ENCODE data around the gene IL13RA1. TPM values are rescaled to one million over a fixed set of nuclear protein-coding genes. Genes with fewer than 3 reads are reported as not detected.

IL13RA1 gene
- total RNA-seq (under 1 TPM; 0.59 to 0.60 TPM), polyA plus RNA-seq (not detected)

DNA sequence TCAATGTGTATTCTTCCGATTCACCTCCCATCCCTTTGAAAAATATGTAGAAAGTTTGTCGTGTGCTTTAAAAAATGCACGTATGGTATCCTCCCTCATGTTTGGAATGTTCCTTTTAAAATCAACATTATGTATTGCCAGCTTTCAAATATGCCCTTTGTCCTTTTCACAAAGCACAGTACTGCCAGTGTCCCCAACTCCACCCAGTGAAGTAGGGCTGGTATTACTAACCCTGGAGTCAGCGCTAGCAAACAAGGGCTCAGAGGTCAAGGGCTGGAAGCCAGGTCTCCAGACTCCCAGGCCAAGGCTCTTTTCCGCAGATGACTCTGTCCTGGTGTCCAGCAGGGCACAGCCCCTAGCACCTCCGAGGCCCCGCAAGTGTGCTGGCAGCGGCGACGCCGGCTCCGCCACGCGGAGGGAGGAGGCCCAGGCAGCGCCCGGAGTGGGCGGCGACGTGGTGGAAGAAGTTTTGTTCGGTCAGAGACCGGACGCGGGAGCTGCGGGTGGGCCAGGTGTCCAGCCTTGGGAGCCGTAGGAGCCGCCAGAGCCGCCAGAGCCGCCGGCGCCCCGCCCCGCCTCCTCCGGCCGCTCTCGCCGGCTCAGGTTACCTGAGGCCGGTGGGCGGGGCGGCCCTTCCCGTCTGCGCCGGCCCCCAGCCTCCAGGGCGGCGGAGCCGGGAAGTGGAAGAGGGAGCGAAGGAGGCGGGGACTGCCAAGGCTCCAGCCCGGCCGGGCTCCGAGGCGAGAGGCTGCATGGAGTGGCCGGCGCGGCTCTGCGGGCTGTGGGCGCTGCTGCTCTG, at the start of gene IL13RA1:
IL13RA1 (plus strand) TSS at position 720 of the 799 bp plus-strand sequence; CDS start at position 753, 33 bp downstream.
- Histone ChIP-seq H3K4me1 (ENCODE audit: insufficient read depth, low read length) (peaks cover 4% of the 10 kb centered on the region), H3K27me3 (ENCODE audit: insufficient read depth, low read length, poor library complexity, severe bottlenecking) (peaks cover 6% of the 10 kb centered on the region), H3K9me3 (ENCODE audit: low read length) (no peaks in the 10 kb centered on the region), H3K4me3 (ENCODE audit: low read length) (peak within 1 kb of the TSS; percentile 15), H3K36me3 (ENCODE audit: insufficient read depth, low read length) (no peaks in the 10 kb centered on the region), H3K27ac (ENCODE audit: low read depth, low read length) (no peak within 1 kb of the TSS)
- peak in 2 of 5 donors; percentile 1 to 41 for DNase-seq
- Mint-ChIP-seq H3K4me1 (peaks cover 3 to 11% (median 5%) of the 10 kb centered on the region in 3 donors), H3K36me3 (no peaks in the 10 kb centered on the region), H3K27me3 (peaks cover 17 to 46% of the 10 kb centered on the region in 2 donors), H3K9me3 (no peaks in the 10 kb centered on the region), H3K4me3 (peak within 1 kb of the TSS; percentile 56 to 77 (median 61)), H3K27ac (no peak within 1 kb of the TSS)
- CTCF ChIA-PET = no interaction called here
- POLR2A ChIA-PET = no interaction called here

DNA sequence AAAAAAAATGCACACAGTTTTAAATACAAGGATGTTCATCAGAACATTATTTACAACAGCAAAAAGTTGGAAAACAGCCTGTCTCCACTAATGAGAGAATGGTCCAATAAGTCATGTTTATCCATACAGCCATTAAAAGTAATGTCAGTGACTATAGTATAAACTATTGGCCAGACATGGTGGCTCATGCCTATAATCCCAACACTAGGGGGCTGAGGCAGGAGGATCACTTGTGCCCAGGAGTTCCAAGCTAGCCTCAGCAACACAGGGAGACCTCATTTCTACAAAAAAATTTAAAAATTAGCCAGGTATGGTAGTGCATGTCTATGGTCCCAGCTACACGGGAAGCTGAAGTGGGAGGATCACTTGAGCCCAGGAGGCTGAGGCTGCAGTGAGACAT, 48.1 kb upstream of the IL13RA1 start:
- Histone ChIP-seq H3K4me1 (ENCODE audit: insufficient read depth, low read length) (no peaks in the 10 kb centered on the region), H3K9me3 (ENCODE audit: low read length) (no peaks in the 10 kb centered on the region), H3K27me3 (ENCODE audit: insufficient read depth, low read length, poor library complexity, severe bottlenecking) (no peaks in the 10 kb centered on the region), H3K4me3 (ENCODE audit: low read length) (no peak overlapping the region), H3K27ac (ENCODE audit: low read depth, low read length) (no peak overlapping the region), H3K36me3 (ENCODE audit: insufficient read depth, low read length) (peaks cover 14% of the 10 kb centered on the region)
- no peaks in the 10 kb centered on the region for H3K9me3 Mint-ChIP-seq
- H3K27me3 Mint-ChIP-seq = no peaks in the 10 kb centered on the region
- no peak overlapping the region for H3K4me3 Mint-ChIP-seq
- no peak for DNase-seq
- H3K36me3 Mint-ChIP-seq = peaks cover 0 to 70% (median 2%) of the 10 kb centered on the region in 3 donors
- H3K27ac Mint-ChIP-seq = no peak overlapping the region
- H3K4me1 Mint-ChIP-seq = no peaks in the 10 kb centered on the region
- ChIA-PET CTCF (no interaction called here), POLR2A (no interaction called here)

DNA sequence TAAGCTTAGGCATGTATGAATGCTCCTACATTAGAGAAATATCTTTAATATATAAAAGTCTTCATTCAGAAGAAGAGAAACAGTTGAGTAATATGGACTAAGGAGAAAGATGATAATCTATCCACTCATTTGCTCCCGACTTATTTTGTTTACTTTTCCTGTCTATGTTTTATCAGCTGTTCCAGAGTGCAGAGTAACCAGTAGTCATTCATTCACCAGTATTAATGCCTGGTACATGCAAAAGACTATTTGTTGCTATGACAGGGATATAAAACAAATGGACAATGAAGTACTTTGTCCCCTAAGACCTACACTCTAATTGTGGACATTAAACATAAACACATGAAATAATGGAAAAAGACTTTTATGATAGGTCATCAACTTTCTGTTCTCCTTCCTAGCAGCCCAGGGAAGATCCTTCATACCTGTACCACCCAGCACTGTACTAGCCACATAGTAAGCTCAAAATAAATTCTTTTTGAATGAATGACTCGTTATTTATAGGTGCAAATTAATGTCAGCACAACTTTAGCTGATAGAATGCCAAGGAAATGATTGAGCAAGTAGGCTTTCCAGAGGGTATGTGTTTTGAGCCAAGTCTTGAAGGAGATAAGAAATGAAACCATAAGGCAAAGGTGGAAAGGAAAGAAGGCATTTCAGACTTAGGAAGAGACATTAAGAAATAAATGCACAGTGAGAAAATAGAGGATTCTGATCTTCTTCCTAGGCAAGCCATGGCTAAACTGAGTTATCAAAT, 45.0 kb upstream of the IL13RA1 start:
- peaks cover 10% of the 10 kb centered on the region for H3K36me3 ChIP-seq (ENCODE audit: insufficient read depth, low read length)
- POLR2A ChIA-PET = no interaction called here
- peaks cover 0 to 3% of the 10 kb centered on the region in 2 donors for H3K27me3 Mint-ChIP-seq

DNA sequence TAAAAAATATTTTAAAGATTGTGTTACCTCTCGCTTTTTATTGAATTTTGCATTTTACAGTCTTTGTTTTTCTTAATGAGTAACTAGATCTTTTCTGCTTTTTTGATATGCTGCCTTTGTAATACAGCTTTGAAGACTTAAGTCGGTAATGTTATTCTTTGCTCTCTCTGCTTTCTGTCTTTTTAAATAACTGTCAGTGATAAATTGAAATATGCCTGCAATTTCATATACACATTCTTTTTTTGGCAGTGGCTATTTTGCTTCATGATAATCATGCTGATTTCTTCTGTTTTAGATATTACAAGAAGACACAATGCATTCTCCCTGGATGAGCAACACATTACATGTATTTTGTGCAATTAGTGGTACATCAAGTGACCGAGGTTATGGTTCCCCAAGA, 42.0 kb upstream of the IL13RA1 start:
- H3K4me3 ChIP-seq (ENCODE audit: low read length) = no peak overlapping the region
- Mint-ChIP-seq H3K27ac (peak overlapping the region in 1 of 8 donors; percentile 7), H3K9me3 (peaks cover 0 to 2% (median 0%) of the 10 kb centered on the region in 5 donors), H3K4me1 (peaks cover 0 to 3% (median 0%) of the 10 kb centered on the region in 3 donors), H3K4me3 (no peak overlapping the region), H3K27me3 (peaks cover 0 to 3% of the 10 kb centered on the region in 2 donors), H3K36me3 (peaks cover 0 to 62% (median 2%) of the 10 kb centered on the region in 3 donors)
- H3K27me3 ChIP-seq (ENCODE audit: insufficient read depth, low read length, poor library complexity, severe bottlenecking) = no peaks in the 10 kb centered on the region
- no peak overlapping the region for H3K27ac ChIP-seq (ENCODE audit: low read depth, low read length)
- H3K36me3 ChIP-seq (ENCODE audit: insufficient read depth, low read length) = peaks cover 10% of the 10 kb centered on the region
- CTCF ChIA-PET = no interaction called here
- H3K9me3 ChIP-seq (ENCODE audit: low read length) = no peaks in the 10 kb centered on the region
- H3K4me1 ChIP-seq (ENCODE audit: insufficient read depth, low read length) = no peaks in the 10 kb centered on the region
- no peak for DNase-seq
- POLR2A ChIA-PET = no interaction called here

More for the DNA sequence above, 45.0 kb upstream of the IL13RA1 start:
- CTCF ChIA-PET = no interaction called here
- Histone ChIP-seq H3K4me3 (ENCODE audit: low read length) (no peak overlapping the region), H3K4me1 (ENCODE audit: insufficient read depth, low read length) (no peaks in the 10 kb centered on the region), H3K27ac (ENCODE audit: low read depth, low read length) (no peak overlapping the region), H3K27me3 (ENCODE audit: insufficient read depth, low read length, poor library complexity, severe bottlenecking) (no peaks in the 10 kb centered on the region), H3K9me3 (ENCODE audit: low read length) (no peaks in the 10 kb centered on the region)
- Mint-ChIP-seq H3K4me3 (no peak overlapping the region), H3K36me3 (peaks cover 0 to 68% (median 2%) of the 10 kb centered on the region in 3 donors), H3K27ac (peak overlapping the region in 2 of 8 donors; percentile 0 to 26), H3K4me1 (no peaks in the 10 kb centered on the region), H3K9me3 (no peaks in the 10 kb centered on the region)
- no peak for DNase-seq

DNA sequence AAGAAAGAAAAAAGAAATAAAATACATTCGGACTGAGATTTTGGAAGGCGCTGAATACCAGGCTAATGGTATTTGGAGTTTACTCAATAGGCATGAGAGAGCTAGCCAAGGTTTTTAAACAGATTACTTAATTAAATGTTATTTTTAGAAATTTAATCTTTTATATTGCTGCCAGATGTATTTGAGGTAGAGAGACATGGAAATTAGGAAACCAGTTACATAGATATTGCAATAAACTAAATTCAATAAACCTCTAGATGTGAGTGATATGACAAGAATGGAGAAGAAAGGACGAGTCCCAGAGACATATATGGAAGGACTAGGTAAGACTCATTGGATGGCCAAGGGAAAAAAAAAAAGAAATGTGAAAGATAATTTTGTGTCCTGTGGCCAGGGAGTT, 38.5 kb upstream of the IL13RA1 start:
- no peak overlapping the region for H3K4me3 ChIP-seq (ENCODE audit: low read length)
- Mint-ChIP-seq H3K27ac (peak overlapping the region in 1 of 8 donors; percentile 48), H3K36me3 (peaks cover 0 to 41% (median 2%) of the 10 kb centered on the region in 3 donors), H3K4me3 (no peak overlapping the region), H3K9me3 (peaks cover 0 to 2% (median 0%) of the 10 kb centered on the region in 5 donors), H3K4me1 (peaks cover 0 to 3% (median 0%) of the 10 kb centered on the region in 3 donors), H3K27me3 (peaks cover 0 to 3% of the 10 kb centered on the region in 2 donors)
- H3K36me3 ChIP-seq (ENCODE audit: insufficient read depth, low read length) = peaks cover 6% of the 10 kb centered on the region
- ChIA-PET CTCF (interaction anchor here (1.6 kb wide), 1 partner anchor 16 kb away, joined by 3 read pairs; no protein-coding TSS in a partner anchor), POLR2A (no interaction called here)
- DNase-seq = no peak
- no peak overlapping the region for H3K27ac ChIP-seq (ENCODE audit: low read depth, low read length)
- no peaks in the 10 kb centered on the region for H3K27me3 ChIP-seq (ENCODE audit: insufficient read depth, low read length, poor library complexity, severe bottlenecking)
- no peaks in the 10 kb centered on the region for H3K4me1 ChIP-seq (ENCODE audit: insufficient read depth, low read length)
- H3K9me3 ChIP-seq (ENCODE audit: low read length) = no peaks in the 10 kb centered on the region

DNA sequence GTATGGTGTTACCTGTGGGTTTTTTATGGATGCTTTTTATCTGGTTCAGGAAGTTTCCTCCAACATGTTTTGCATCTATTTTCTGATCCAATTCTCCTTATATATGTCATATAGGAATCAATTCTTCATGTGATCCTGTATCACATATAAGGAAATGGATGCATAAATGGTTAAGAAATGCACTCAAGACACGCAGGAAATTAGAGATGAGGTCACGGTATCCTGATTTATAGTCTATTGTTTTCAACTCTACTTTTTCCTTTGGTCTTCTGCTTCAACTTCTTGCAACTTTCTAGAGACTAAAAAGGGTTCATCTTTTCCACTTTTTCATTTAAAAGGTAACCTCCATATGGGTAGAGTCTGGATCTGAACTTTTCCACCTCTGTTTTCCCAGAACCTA, 33.6 kb upstream of the IL13RA1 start:
- ChIA-PET CTCF (no interaction called here), POLR2A (no interaction called here)
- Histone ChIP-seq H3K36me3 (ENCODE audit: insufficient read depth, low read length) (no peaks in the 10 kb centered on the region), H3K4me1 (ENCODE audit: insufficient read depth, low read length) (no peaks in the 10 kb centered on the region), H3K27me3 (ENCODE audit: insufficient read depth, low read length, poor library complexity, severe bottlenecking) (no peaks in the 10 kb centered on the region), H3K27ac (ENCODE audit: low read depth, low read length) (no peak overlapping the region), H3K9me3 (ENCODE audit: low read length) (no peaks in the 10 kb centered on the region), H3K4me3 (ENCODE audit: low read length) (no peak overlapping the region)
- no peak for DNase-seq
- H3K36me3 Mint-ChIP-seq = peaks cover 0 to 21% (median 0%) of the 10 kb centered on the region in 3 donors
- H3K27ac Mint-ChIP-seq = peak overlapping the region in 1 of 8 donors; percentile 29
- no peak overlapping the region for H3K4me3 Mint-ChIP-seq
- peaks cover 0 to 2% of the 10 kb centered on the region in 2 donors for H3K27me3 Mint-ChIP-seq
- H3K9me3 Mint-ChIP-seq = no peaks in the 10 kb centered on the region
- peaks cover 0 to 3% (median 0%) of the 10 kb centered on the region in 3 donors for H3K4me1 Mint-ChIP-seq

DNA sequence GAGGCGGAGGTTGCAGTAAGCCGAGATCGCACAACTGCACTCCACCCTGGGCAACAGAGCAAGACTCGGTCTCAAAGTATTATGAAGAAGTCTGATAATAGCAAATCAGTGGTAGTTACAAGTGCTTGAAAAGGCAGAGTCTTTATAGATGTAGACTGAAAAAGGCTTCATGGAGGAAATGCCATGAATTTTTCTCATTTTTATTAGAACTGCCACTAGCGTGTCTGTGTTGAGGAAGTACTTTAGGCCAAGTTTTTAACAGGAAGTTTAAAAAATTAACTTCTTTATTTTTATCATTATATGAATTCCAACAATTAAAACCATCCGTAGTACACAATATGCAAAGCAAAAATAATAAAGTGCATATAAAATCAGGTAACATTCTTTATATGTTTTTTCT, 32.8 kb upstream of the IL13RA1 start:
- no peaks in the 10 kb centered on the region for H3K9me3 ChIP-seq (ENCODE audit: low read length)
- no peaks in the 10 kb centered on the region for H3K36me3 ChIP-seq (ENCODE audit: insufficient read depth, low read length)
- H3K4me1 Mint-ChIP-seq = no peaks in the 10 kb centered on the region
- ChIA-PET CTCF (no interaction called here), POLR2A (no interaction called here)
- no peak overlapping the region for H3K27ac Mint-ChIP-seq
- H3K36me3 Mint-ChIP-seq = peaks cover 0 to 17% (median 0%) of the 10 kb centered on the region in 3 donors
- DNase-seq = no peak
- H3K27ac ChIP-seq (ENCODE audit: low read depth, low read length) = no peak overlapping the region
- H3K9me3 Mint-ChIP-seq = no peaks in the 10 kb centered on the region
- no peak overlapping the region for H3K4me3 ChIP-seq (ENCODE audit: low read length)
- H3K27me3 ChIP-seq (ENCODE audit: insufficient read depth, low read length, poor library complexity, severe bottlenecking) = no peaks in the 10 kb centered on the region
- no peak overlapping the region for H3K4me3 Mint-ChIP-seq
- peaks cover 0 to 2% of the 10 kb centered on the region in 2 donors for H3K27me3 Mint-ChIP-seq
- no peaks in the 10 kb centered on the region for H3K4me1 ChIP-seq (ENCODE audit: insufficient read depth, low read length)

Data from CD8-positive, alpha-beta memory T cell (primary cell).